ENCODE results near the gene TOR1A.

The TOR1A gene

DNA sequence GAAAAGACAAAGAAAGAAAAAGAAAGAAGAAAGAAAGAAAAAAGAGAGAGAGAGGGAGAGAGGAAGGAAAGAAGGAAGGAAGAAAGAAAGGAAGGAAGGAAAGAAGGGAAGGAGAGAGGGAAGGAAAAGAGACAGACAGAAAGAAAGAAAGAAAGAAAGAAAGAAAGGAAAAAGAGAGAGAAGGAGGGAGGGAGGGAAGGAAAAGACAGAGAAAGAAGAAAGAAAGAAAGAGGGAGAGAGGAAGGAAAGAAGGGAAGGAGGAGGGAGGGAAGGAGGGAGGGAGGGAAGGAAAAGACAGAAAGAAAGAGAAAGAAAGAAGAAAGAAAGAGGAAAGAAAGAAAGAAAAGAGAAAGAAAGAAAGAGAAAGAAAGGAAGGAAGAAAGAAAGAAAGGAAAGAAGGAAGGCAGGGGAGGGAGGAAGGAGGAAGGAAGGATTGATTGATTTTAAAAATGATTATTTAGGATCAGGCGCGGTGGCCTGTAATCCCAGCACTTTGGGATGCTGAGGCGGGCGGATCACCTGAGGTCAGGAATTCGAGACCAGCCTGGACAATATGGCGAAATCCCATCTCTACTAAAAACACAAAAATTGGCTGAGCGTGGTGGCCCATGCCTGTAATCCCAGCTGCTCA, 44.3 kb downstream of the TOR1A start:
- H3K9me3 ChIP-seq (replicated peaks in 1 of 2; ENCODE audit: control insufficient read depth in 2 of 2, insufficient read depth in 1 of 2, low read depth in 1 of 2, low read length in 2 of 2): no peaks in the 10 kb centered on the region
- H2BK5ac ChIP-seq (ENCODE audit: low read length): no peak overlapping the region
- H2AK5ac ChIP-seq (ENCODE audit: low read depth, low read length): no peak overlapping the region
- no peak overlapping the region for H3K23ac ChIP-seq (ENCODE audit: low read depth, low read length, poor library complexity)
- H4K8ac ChIP-seq (ENCODE audit: low read depth, low read length): no peak overlapping the region
- no peaks in the 10 kb centered on the region for H3K79me1 ChIP-seq (ENCODE audit: low read depth, low read length)
- no peak overlapping the region for H3K9ac ChIP-seq (ENCODE audit: low read depth, low read length, poor library complexity)
- H2BK120ac ChIP-seq (ENCODE audit: low read depth, low read length): no peak overlapping the region
- H3K4me3 ChIP-seq (ENCODE audit: low read length in 2 of 2): no peak overlapping the region
- no peak overlapping the region for H3K14ac ChIP-seq (ENCODE audit: low read length)
- no peak overlapping the region for H3K4ac ChIP-seq (ENCODE audit: low read length)
- no peak overlapping the region for H3K4me2 ChIP-seq (ENCODE audit: insufficient read depth, low read length, poor library complexity, severe bottlenecking)
- H3K4me1 ChIP-seq (ENCODE audit: control insufficient read depth in 2 of 2, insufficient read depth in 1 of 2, low read depth in 1 of 2, low read length in 2 of 2): peaks cover 5 to 7% of the 10 kb centered on the region in 2 donors
- DNase-seq (ENCODE audit: low spot score): no peak
- H2AFZ ChIP-seq (ENCODE audit: low read length): no peak overlapping the region
- no peak overlapping the region for H3K18ac ChIP-seq (ENCODE audit: low read length)
- H3K27me3 ChIP-seq (ENCODE audit: control insufficient read depth in 3 of 3, insufficient read depth in 3 of 3, low read depth in 1 of 3, low read length in 3 of 3): no peaks in the 10 kb centered on the region
- H2BK15ac ChIP-seq (ENCODE audit: low read length): no peak overlapping the region
- no peak overlapping the region for H2BK12ac ChIP-seq (ENCODE audit: low read length)
- WGBS, 2 donors (ENCODE audit: extremely low coverage in 2 of 2, insufficient read length in 2 of 2, insufficient replicate concordance in 1 of 2): no CpG with 5 or more reads among the region's 7 CpGs
- no peak overlapping the region for H4K91ac ChIP-seq (ENCODE audit: low read depth, low read length, poor library complexity)
- no peak overlapping the region for H3K27ac ChIP-seq (replicated peaks; ENCODE audit: low read length)
- no peaks in the 10 kb centered on the region for H3K36me3 ChIP-seq (replicated peaks in 1 of 2; ENCODE audit: control insufficient read depth in 2 of 2, insufficient read depth in 2 of 2, low read length in 2 of 2)

DNA sequence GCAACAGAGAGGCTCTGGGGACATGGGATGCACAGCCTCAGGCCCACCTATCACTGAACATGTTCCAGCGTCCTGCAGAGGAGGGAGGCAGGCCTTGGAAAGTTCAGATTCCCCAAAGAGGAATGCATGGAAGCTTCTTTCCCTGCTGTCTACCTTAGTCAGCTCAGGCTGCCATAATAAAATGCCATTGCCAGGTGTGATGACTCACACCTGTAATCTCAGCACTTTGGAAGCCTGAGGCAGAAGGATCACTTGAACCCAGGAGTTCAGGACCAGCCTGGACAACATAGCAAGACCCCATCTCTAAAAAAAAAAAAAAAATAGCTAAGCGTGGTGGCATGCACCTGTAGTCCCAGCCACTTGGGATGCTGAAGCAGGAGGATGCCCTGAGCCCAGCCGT, 45.5 kb downstream of the TOR1A start:
- Histone ChIP-seq H2AFZ (ENCODE audit: low read length) (no peak overlapping the region), H3K23ac (ENCODE audit: low read depth, low read length, poor library complexity) (no peak overlapping the region), H2BK5ac (ENCODE audit: low read length) (no peak overlapping the region), H2BK15ac (ENCODE audit: low read length) (no peak overlapping the region), H3K9me3 (replicated peaks in 1 of 2; ENCODE audit: control insufficient read depth in 2 of 2, insufficient read depth in 1 of 2, low read depth in 1 of 2, low read length in 2 of 2) (no peaks in the 10 kb centered on the region), H3K79me1 (ENCODE audit: low read depth, low read length) (no peaks in the 10 kb centered on the region), H3K4ac (ENCODE audit: low read length) (no peak overlapping the region), H3K18ac (ENCODE audit: low read length) (no peak overlapping the region), H3K4me1 (ENCODE audit: control insufficient read depth in 2 of 2, insufficient read depth in 1 of 2, low read depth in 1 of 2, low read length in 2 of 2) (peaks cover 5 to 7% of the 10 kb centered on the region in 2 donors), H2BK120ac (ENCODE audit: low read depth, low read length) (no peak overlapping the region), H2AK5ac (ENCODE audit: low read depth, low read length) (no peak overlapping the region), H4K91ac (ENCODE audit: low read depth, low read length, poor library complexity) (no peak overlapping the region), H2BK12ac (ENCODE audit: low read length) (no peak overlapping the region), H3K27ac (replicated peaks; ENCODE audit: low read length) (no peak overlapping the region), H3K14ac (ENCODE audit: low read length) (no peak overlapping the region), H4K8ac (ENCODE audit: low read depth, low read length) (no peak overlapping the region), H3K4me3 (ENCODE audit: low read length in 2 of 2) (no peak overlapping the region), H3K4me2 (ENCODE audit: insufficient read depth, low read length, poor library complexity, severe bottlenecking) (no peak overlapping the region), H3K9ac (ENCODE audit: low read depth, low read length, poor library complexity) (no peak overlapping the region), H3K36me3 (replicated peaks in 1 of 2; ENCODE audit: control insufficient read depth in 2 of 2, insufficient read depth in 2 of 2, low read length in 2 of 2) (no peaks in the 10 kb centered on the region), H3K27me3 (ENCODE audit: control insufficient read depth in 3 of 3, insufficient read depth in 3 of 3, low read depth in 1 of 3, low read length in 3 of 3) (no peaks in the 10 kb centered on the region)
- no CpG with 5 or more reads among the region's 3 CpGs for WGBS, 2 donors (ENCODE audit: extremely low coverage in 2 of 2, insufficient read length in 2 of 2, insufficient replicate concordance in 1 of 2)
- no peak for DNase-seq (ENCODE audit: low spot score)

DNA sequence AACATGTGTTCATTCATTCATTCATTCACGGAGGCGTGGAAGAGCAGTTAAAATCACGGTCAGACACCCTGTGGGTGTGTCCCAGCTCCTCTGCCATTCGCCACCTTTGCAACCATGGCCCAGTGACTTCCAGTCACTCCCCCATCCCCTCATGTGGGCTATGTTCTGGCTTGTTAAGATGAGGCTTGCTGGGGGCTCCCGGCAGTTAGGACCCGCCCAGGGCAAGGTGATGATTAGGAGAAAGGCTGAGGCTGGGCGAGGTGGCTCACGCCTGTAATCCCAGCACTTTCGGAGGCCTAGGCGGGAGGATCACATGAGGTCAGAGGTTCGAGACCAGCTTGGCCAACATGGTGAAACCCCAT, 46.2 kb downstream of the TOR1A start:
- Histone ChIP-seq H3K4me2 (ENCODE audit: insufficient read depth, low read length, poor library complexity, severe bottlenecking) (no peak overlapping the region), H3K4ac (ENCODE audit: low read length) (no peak overlapping the region), H3K9ac (ENCODE audit: low read depth, low read length, poor library complexity) (no peak overlapping the region), H3K9me3 (replicated peaks in 1 of 2; ENCODE audit: control insufficient read depth in 2 of 2, insufficient read depth in 1 of 2, low read depth in 1 of 2, low read length in 2 of 2) (no peaks in the 10 kb centered on the region), H3K4me3 (ENCODE audit: low read length in 2 of 2) (no peak overlapping the region), H2AK5ac (ENCODE audit: low read depth, low read length) (no peak overlapping the region), H2BK12ac (ENCODE audit: low read length) (no peak overlapping the region), H3K14ac (ENCODE audit: low read length) (no peak overlapping the region), H2BK5ac (ENCODE audit: low read length) (no peak overlapping the region), H3K27ac (replicated peaks; ENCODE audit: low read length) (no peak overlapping the region), H3K79me1 (ENCODE audit: low read depth, low read length) (no peaks in the 10 kb centered on the region), H4K91ac (ENCODE audit: low read depth, low read length, poor library complexity) (peak overlapping the region; percentile 43), H3K27me3 (ENCODE audit: control insufficient read depth in 3 of 3, insufficient read depth in 3 of 3, low read depth in 1 of 3, low read length in 3 of 3) (no peaks in the 10 kb centered on the region), H3K23ac (ENCODE audit: low read depth, low read length, poor library complexity) (no peak overlapping the region), H2AFZ (ENCODE audit: low read length) (peak overlapping the region; percentile 91), H3K36me3 (replicated peaks in 1 of 2; ENCODE audit: control insufficient read depth in 2 of 2, insufficient read depth in 2 of 2, low read length in 2 of 2) (no peaks in the 10 kb centered on the region), H4K8ac (ENCODE audit: low read depth, low read length) (no peak overlapping the region), H2BK15ac (ENCODE audit: low read length) (no peak overlapping the region), H2BK120ac (ENCODE audit: low read depth, low read length) (no peak overlapping the region), H3K18ac (ENCODE audit: low read length) (no peak overlapping the region), H3K4me1 (ENCODE audit: control insufficient read depth in 2 of 2, insufficient read depth in 1 of 2, low read depth in 1 of 2, low read length in 2 of 2) (peaks cover 5 to 7% of the 10 kb centered on the region in 2 donors)
- WGBS, 2 donors (ENCODE audit: extremely low coverage in 2 of 2, insufficient read length in 2 of 2, insufficient replicate concordance in 1 of 2): no CpG with 5 or more reads among the region's 11 CpGs
- DNase-seq (ENCODE audit: low spot score): no peak

DNA sequence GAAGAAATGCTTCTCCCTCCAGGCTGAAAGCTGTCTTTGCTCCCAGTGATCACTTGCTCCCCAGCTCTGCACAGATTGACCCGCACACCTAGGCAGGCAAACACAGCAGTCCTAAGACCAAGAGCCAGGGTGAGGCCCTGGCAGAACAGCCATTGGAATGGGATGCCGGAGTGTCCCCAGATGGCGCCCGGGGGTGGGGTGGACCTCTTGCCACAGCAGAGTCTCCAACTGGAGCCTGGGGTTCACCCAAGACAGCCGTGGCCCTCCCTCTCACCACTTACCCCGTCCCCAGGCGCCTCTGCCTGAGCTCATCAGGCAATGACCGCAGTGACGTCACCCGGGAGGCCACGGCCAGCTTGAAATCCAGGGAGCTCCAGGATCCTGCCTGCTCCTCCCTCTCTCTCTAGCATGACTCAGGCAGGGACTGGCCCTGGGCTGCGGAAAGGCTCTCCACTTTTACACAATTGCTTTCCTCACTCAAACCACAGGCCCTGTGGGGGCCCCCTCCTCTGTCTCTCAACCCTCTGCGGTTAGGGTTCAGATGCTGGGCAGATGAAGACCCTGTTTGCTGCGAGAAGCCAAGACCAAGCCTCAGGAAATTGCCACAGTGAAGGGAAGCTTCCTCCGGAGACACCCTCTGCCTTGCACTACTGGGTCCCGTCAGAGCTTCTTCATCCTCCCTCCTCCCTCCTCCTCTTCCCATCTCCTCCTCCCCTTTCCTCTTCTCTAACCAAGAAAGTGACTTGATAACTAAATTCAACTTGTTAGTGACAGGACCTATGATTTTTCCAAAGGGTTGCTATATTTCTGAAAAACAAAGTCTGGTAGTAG, 46.8 kb downstream of the TOR1A start:
- Histone ChIP-seq H3K4me3 (ENCODE audit: low read length in 2 of 2) (peak overlapping the region in 1 of 2 donors; percentile 24), H2BK120ac (ENCODE audit: low read depth, low read length) (peak overlapping the region; percentile 19)
- DNase-seq (ENCODE audit: low spot score): no peak

More for the DNA sequence above, 46.8 kb downstream of the TOR1A start:
- peak overlapping the region; percentile 67 for H3K18ac ChIP-seq (ENCODE audit: low read length)
- H3K27me3 ChIP-seq (ENCODE audit: control insufficient read depth in 3 of 3, insufficient read depth in 3 of 3, low read depth in 1 of 3, low read length in 3 of 3): no peaks in the 10 kb centered on the region
- no peak overlapping the region for H3K14ac ChIP-seq (ENCODE audit: low read length)
- H3K9me3 ChIP-seq (replicated peaks in 1 of 2; ENCODE audit: control insufficient read depth in 2 of 2, insufficient read depth in 1 of 2, low read depth in 1 of 2, low read length in 2 of 2): no peaks in the 10 kb centered on the region
- H3K79me1 ChIP-seq (ENCODE audit: low read depth, low read length): no peaks in the 10 kb centered on the region
- no peak overlapping the region for H3K4me2 ChIP-seq (ENCODE audit: insufficient read depth, low read length, poor library complexity, severe bottlenecking)
- H2AK5ac ChIP-seq (ENCODE audit: low read depth, low read length): peak overlapping the region; percentile 2
- H2AFZ ChIP-seq (ENCODE audit: low read length): peak overlapping the region; percentile 91
- peak overlapping the region; percentile 49 for H2BK15ac ChIP-seq (ENCODE audit: low read length)
- no peak overlapping the region for H2BK5ac ChIP-seq (ENCODE audit: low read length)
- no peak overlapping the region for H3K23ac ChIP-seq (ENCODE audit: low read depth, low read length, poor library complexity)
- no peak overlapping the region for H3K9ac ChIP-seq (ENCODE audit: low read depth, low read length, poor library complexity)
- no peak overlapping the region for H2BK12ac ChIP-seq (ENCODE audit: low read length)
- WGBS, 2 donors (ENCODE audit: extremely low coverage in 2 of 2, insufficient read length in 2 of 2, insufficient replicate concordance in 1 of 2): no CpG with 5 or more reads among the region's 16 CpGs
- no peak overlapping the region for H3K27ac ChIP-seq (replicated peaks; ENCODE audit: low read length)
- H4K91ac ChIP-seq (ENCODE audit: low read depth, low read length, poor library complexity): no peak overlapping the region
- no peaks in the 10 kb centered on the region for H3K36me3 ChIP-seq (replicated peaks in 1 of 2; ENCODE audit: control insufficient read depth in 2 of 2, insufficient read depth in 2 of 2, low read length in 2 of 2)
- H4K8ac ChIP-seq (ENCODE audit: low read depth, low read length): no peak overlapping the region
- peaks cover 5 to 7% of the 10 kb centered on the region in 2 donors for H3K4me1 ChIP-seq (ENCODE audit: control insufficient read depth in 2 of 2, insufficient read depth in 1 of 2, low read depth in 1 of 2, low read length in 2 of 2)
- no peak overlapping the region for H3K4ac ChIP-seq (ENCODE audit: low read length)

All from neuronal stem cell (in vitro differentiated cells).